ENCODE measurements around the gene FBXW2.

DNA sequence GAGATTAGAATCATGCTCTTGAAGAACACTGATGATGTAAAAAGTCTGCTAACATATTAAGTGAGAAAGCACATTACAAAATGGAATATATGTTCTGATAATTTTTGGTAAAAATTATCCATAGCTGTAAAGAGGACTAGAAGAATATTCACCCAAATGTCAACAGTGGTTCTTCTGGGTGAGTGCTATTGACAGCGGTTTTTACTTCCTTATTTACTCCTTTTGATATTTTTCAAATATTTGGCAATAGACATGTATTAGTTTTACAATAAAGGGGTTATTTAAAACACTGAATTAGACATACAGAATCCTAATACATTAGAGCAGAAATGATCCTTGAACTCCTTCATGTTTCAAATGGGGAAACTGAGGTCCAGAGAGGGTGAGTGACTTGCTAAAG, 52.0 kb downstream of the FBXW2 start:
- TF ChIP-seq, protein P1, sequence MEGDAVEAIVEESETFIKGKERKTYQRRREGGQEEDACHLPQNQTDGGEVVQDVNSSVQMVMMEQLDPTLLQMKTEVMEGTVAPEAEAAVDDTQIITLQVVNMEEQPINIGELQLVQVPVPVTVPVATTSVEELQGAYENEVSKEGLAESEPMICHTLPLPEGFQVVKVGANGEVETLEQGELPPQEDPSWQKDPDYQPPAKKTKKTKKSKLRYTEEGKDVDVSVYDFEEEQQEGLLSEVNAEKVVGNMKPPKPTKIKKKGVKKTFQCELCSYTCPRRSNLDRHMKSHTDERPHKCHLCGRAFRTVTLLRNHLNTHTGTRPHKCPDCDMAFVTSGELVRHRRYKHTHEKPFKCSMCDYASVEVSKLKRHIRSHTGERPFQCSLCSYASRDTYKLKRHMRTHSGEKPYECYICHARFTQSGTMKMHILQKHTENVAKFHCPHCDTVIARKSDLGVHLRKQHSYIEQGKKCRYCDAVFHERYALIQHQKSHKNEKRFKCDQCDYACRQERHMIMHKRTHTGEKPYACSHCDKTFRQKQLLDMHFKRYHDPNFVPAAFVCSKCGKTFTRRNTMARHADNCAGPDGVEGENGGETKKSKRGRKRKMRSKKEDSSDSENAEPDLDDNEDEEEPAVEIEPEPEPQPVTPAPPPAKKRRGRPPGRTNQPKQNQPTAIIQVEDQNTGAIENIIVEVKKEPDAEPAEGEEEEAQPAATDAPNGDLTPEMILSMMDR (IDR thresholded peaks at IDR 0.05): no peak
- TF ChIP-seq EZH2 (IDR thresholded peaks at IDR 0.05; ENCODE audit: borderline replicate concordance, insufficient read depth, low read depth, low read length, poor library complexity, severe bottlenecking): no peak
